Transverse colon (tissue), 4 donors: ENCODE measurements around the gene DNAH8.
A peak's percentile ranks its signal among the peaks of the same experiment; 100 is the strongest.

Experiments
- POLR2A ChIP-seq: fragments of 450-650 bp; IDR thresholded peaks from one replicate; pipeline ENCODE4 v1.6.1; 2016; ENCODE audit warnings: antibody characterized with exemption, mild to moderate bottlenecking, moderate library complexity
- POLR2AphosphoS5 ChIP-seq, 3 donors: sonication (generic); formaldehyde crosslinking; IDR thresholded peaks; one replicate each; pipeline ENCODE4 v1.6.1; 2016; ENCODE audit warnings: antibody characterized with exemption in 3 of 3
- TF ChIP-seq, protein P1 (sequence below), 5 experiments: fragments of 200-600 bp in 3 of 5; fragments of 450-650 bp in 2 of 5; sonication (generic) in 3 of 5; IDR thresholded peaks; 1 replicate in 2 of 5; 2 replicates in 3 of 5; pipeline ENCODE4 v1.5.1; 2016 to 2017; ENCODE audit warnings: antibody characterized with exemption in 5 of 5, inconsistent platforms in 3 of 5, mild to moderate bottlenecking in 2 of 5, moderate library complexity in 1 of 5

DNA sequence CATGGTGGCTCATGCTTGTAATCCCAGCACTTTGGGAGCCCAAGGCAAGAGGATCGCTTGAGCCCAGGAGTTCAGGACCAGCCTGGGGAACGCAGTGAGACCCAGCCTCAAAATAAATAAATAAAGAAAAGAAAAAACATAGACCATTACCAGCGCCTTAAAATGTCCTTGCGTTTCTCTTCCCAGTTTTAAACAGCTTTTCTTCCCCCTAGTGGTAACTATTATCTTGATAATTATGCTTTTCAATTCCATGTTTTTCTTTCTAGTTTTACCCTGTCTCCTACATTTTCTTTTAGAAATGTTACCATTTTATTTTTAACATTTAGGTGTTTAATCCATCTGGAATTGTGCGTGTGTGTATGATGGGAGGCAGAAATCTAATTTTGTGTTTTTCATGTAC is 24.4 kb downstream of the DNAH8 start:
- TF ChIP-seq, protein P1, sequence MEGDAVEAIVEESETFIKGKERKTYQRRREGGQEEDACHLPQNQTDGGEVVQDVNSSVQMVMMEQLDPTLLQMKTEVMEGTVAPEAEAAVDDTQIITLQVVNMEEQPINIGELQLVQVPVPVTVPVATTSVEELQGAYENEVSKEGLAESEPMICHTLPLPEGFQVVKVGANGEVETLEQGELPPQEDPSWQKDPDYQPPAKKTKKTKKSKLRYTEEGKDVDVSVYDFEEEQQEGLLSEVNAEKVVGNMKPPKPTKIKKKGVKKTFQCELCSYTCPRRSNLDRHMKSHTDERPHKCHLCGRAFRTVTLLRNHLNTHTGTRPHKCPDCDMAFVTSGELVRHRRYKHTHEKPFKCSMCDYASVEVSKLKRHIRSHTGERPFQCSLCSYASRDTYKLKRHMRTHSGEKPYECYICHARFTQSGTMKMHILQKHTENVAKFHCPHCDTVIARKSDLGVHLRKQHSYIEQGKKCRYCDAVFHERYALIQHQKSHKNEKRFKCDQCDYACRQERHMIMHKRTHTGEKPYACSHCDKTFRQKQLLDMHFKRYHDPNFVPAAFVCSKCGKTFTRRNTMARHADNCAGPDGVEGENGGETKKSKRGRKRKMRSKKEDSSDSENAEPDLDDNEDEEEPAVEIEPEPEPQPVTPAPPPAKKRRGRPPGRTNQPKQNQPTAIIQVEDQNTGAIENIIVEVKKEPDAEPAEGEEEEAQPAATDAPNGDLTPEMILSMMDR (IDR thresholded peaks at IDR 0.05): peak in 4 of 5 experiments; percentile 13 to 35 (median 23)
- TF ChIP-seq POLR2AphosphoS5 (IDR thresholded peaks at IDR 0.05) (no peak), POLR2A (no peak)
